ENCODE measurements around the gene POLD4.
"Not testable (repeated sequence)": the region's sequence is repeated elsewhere in the genome, so short reads cannot be mapped to it uniquely, and the experiment has no call there.

POLD4 gene

DNA sequence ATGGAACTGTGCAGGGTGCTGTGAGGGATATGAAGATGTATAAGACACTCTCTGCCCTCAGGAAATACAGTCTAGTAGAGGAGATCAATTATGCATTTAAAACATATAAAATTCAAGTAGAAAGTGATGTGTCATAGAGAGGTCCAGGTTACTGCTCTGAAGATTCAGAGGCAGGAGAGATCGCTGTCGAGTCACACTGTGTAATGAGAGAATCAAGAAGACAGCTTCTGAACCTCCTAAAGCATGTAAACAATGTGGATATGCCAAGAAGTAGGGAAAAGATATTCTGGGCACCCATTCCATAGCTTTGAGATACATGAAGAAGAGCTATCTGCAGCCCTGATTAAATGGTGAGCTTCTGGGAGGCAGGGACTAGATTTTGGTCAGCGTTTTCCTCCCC lies 33.3 kb downstream of the POLD4 start:
- H3K27ac ChIP-seq (ENCODE audit: low read depth, low read length), result no peak overlapping the region
- no peaks in the 10 kb centered on the region for H3K4me1 ChIP-seq (ENCODE audit: insufficient read depth, low read length)
- no peaks in the 10 kb centered on the region for H3K36me3 ChIP-seq (ENCODE audit: insufficient read depth, low read length)
- H3K9ac ChIP-seq (ENCODE audit: low read depth, low read length), result no peak overlapping the region
- H3K4me3 ChIP-seq (ENCODE audit: low read length), result no peak overlapping the region
- peaks cover 32% of the 10 kb centered on the region for H3K27me3 ChIP-seq (ENCODE audit: insufficient read depth, low read length)
- WGBS, result 83% methylated on average over 3 of the region's 3 CpGs
- H3K9me3 ChIP-seq (ENCODE audit: insufficient read depth, low read depth, low read length), result no peaks in the 10 kb centered on the region

DNA sequence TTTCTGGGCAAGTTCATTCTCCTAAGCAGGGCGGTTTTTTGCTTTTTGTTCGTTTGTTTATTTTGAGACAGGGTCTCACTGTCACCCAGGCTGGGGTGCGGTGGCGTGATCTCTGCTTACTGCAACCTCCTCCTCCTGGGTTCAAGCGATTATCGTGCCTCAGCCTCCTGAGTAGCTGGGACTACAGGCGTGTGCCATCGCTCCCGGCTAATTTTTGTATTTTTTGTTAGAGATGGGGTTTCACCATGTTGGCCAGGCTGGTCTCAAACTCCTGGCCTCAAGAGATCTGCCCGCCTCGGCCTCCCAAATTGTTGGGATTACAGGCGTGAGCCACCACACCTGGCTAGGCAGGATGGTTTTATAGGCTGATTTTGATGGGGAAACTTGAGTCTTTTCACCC lies 34.5 kb downstream of the POLD4 start:
- H3K9ac ChIP-seq (ENCODE audit: low read depth, low read length), result not testable (repeated sequence)

DNA sequence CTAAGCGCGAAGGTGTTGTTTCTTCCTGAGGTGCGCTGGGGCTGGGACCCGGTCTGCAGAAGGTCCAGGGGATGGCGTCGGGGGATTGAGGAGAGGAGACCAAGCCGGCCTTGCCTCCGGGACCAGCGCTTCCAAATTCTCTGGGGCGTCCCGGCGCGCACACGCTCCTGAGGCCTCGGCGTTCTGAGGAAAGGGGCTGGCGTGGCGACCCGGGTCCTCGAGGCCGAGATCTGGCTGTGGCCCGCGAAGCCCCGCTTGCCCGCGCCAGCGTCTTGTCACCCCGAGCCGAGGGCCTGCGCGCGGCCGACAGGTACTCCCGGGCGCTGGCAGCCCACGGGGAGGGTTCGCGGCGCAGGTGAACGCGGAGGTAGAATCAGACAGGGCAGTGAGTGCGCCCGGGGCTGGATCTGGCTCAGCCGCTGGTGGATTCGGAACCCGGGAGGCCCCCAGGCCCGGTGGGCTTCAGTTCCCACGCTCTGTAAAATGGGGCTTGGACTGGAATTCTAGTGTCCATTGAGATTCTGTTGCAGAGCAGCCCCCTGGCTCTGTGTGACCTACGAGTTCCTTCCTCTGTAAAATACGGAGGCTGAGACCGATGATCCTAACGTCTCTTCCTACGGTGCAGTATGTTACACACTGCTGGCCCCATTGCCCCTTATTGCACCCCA lies 35.3 kb downstream of the POLD4 start:
- Histone ChIP-seq H3K9ac (ENCODE audit: low read depth, low read length) (0 out of 2 replicates have a peak overlapping the region, but pooled peaks have one; percentile 10), H3K4me3 (ENCODE audit: low read length) (peak overlapping the region; percentile 68), H3K27ac (ENCODE audit: low read depth, low read length) (no peak overlapping the region), H3K9me3 (ENCODE audit: insufficient read depth, low read depth, low read length) (no peaks in the 10 kb centered on the region), H3K36me3 (ENCODE audit: insufficient read depth, low read length) (no peaks in the 10 kb centered on the region), H3K4me1 (ENCODE audit: insufficient read depth, low read length) (no peaks in the 10 kb centered on the region), H3K27me3 (ENCODE audit: insufficient read depth, low read length) (peaks cover 32% of the 10 kb centered on the region)
- WGBS, result 4% methylated on average over 53 of the region's 53 CpGs

More for the DNA sequence above, 34.5 kb downstream of the POLD4 start:
- H3K36me3 ChIP-seq (ENCODE audit: insufficient read depth, low read length); H3K9me3 ChIP-seq (ENCODE audit: insufficient read depth, low read depth, low read length); H3K4me1 ChIP-seq (ENCODE audit: insufficient read depth, low read length); H3K4me3 ChIP-seq (ENCODE audit: low read length); H3K27ac ChIP-seq (ENCODE audit: low read depth, low read length): not testable (repeated sequence)
- peaks cover 32% of the 10 kb centered on the region for H3K27me3 ChIP-seq (ENCODE audit: insufficient read depth, low read length)
- WGBS, result 91% methylated on average over 12 of the region's 12 CpGs

DNA sequence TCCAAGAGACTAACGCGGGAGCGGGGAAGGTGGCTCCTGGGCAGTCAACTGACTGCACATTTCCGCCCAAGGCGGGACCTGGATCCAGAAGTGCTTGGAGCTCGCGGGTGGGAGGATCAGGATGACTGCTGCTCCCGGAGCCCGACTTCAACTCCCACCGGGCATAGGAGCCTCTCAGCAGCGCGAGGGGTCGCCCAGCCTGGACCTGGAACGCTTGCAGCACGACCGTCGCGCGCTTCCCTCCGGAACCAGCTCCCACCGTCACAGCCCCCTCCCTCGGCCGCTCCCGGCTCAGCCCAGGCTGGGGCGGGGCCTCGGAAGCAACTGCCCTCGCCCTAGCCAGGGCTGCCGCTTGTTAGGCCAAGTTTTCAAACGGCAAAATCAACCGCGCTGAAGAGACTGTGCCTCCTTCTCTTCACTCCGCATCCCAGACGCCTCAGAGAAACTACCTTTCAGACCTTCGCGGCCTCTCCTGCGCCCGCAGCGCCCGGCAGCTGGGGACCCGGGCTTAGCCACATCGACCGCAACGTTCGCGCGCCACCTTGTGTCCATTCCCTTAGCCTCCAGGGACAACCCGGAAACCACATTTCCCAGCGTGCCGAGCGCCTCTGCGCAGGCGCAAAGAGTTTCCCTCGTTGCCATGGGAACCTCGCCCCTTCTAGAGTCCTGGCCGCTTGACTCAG lies 36.0 kb downstream of the POLD4 start:
- H3K27me3 ChIP-seq (ENCODE audit: insufficient read depth, low read length), result peaks cover 32% of the 10 kb centered on the region
- H3K9me3 ChIP-seq (ENCODE audit: insufficient read depth, low read depth, low read length), result no peaks in the 10 kb centered on the region
- peak overlapping the region; percentile 52 for H3K9ac ChIP-seq (ENCODE audit: low read depth, low read length)
- no peaks in the 10 kb centered on the region for H3K4me1 ChIP-seq (ENCODE audit: insufficient read depth, low read length)
- H3K36me3 ChIP-seq (ENCODE audit: insufficient read depth, low read length), result no peaks in the 10 kb centered on the region
- H3K27ac ChIP-seq (ENCODE audit: low read depth, low read length), result peak overlapping the region; percentile 58
- under 1% methylated on average over 55 of the region's 55 CpGs for WGBS
- H3K4me3 ChIP-seq (ENCODE audit: low read length), result peak overlapping the region; percentile 68

DNA sequence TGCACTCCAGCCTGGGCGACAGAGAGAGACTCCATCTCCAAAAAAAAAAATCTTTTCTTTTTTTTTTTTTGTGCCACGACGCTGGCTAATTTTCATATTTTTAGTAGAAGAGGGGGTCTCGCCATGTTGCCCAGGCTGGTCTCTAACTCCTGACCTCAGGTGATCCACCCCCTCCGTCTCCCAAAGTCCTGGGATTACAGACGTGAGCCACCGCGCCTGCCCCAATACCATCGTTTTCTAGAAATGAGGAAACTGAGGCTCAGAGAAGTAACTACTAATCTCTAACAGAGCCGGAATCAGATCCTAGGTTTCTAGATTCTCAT lies 36.5 kb downstream of the POLD4 start:
- Histone ChIP-seq H3K27ac (ENCODE audit: low read depth, low read length) (peak overlapping the region; percentile 58), H3K9me3 (ENCODE audit: insufficient read depth, low read depth, low read length) (no peaks in the 10 kb centered on the region), H3K9ac (ENCODE audit: low read depth, low read length) (peak overlapping the region; percentile 52), H3K4me1 (ENCODE audit: insufficient read depth, low read length) (no peaks in the 10 kb centered on the region), H3K4me3 (ENCODE audit: low read length) (peak overlapping the region; percentile 68), H3K36me3 (ENCODE audit: insufficient read depth, low read length) (no peaks in the 10 kb centered on the region), H3K27me3 (ENCODE audit: insufficient read depth, low read length) (peaks cover 32% of the 10 kb centered on the region)
- WGBS, result 2% methylated on average over 10 of the region's 10 CpGs

DNA sequence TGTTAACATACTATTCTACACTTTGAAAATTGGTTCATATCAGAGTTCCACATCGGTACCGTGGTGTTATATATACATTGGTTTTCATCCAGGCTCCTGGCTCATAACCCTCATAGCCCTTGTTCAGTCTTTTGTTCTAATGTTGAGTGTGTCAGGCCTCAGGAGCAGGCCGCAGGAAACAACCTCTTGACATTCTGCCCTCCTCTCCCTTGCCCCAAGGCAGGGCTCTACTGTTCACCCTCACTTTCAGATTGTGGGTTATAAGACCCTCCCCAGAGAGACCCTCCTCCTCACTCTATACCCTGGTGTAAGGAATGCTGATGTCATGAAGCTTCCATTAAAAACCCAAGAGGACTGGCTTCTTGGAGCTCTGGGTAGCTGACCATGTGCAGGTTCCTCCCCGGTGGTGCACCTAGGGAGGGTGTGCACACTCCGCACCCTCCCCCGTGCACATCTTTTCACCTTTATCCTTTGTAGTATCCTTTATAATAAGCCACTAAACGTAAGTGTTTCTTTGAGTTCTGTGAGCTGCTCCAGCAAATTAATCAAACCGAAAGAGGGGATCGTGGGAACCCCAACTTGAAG lies 37.9 kb downstream of the POLD4 start:
- H3K4me1 ChIP-seq (ENCODE audit: insufficient read depth, low read length), result no peaks in the 10 kb centered on the region
- H3K9ac ChIP-seq (ENCODE audit: low read depth, low read length), result no peak overlapping the region
- no peaks in the 10 kb centered on the region for H3K36me3 ChIP-seq (ENCODE audit: insufficient read depth, low read length)
- H3K4me3 ChIP-seq (ENCODE audit: low read length), result no peak overlapping the region
- H3K9me3 ChIP-seq (ENCODE audit: insufficient read depth, low read depth, low read length), result no peaks in the 10 kb centered on the region
- 89% methylated on average over 9 of the region's 9 CpGs for WGBS
- H3K27me3 ChIP-seq (ENCODE audit: insufficient read depth, low read length), result peaks cover 26% of the 10 kb centered on the region
- H3K27ac ChIP-seq (ENCODE audit: low read depth, low read length), result no peak overlapping the region

DNA sequence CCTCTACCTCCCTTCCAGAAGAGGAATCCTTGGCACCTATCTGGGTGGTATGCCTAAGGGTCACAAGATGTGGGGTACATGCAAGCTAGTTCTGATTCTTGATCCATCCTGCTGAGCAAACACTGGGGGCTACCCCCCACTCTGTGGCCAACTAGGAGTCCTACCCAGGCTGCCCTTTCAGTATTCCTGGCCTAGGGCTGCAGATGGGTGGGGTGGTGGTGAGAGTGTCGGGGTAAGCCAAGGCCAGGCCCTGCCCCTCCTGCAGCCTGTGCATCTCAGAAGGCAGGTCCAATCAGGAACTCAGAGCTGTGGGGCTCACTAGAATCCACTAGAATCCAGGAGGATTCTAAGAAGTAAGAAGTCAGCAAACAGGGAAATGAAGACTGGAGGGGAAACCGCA lies 39.1 kb downstream of the POLD4 start:
- 92% methylated on average over 2 of the region's 2 CpGs for WGBS
- Histone ChIP-seq H3K9me3 (ENCODE audit: insufficient read depth, low read depth, low read length) (no peaks in the 10 kb centered on the region), H3K27ac (ENCODE audit: low read depth, low read length) (no peak overlapping the region), H3K4me3 (ENCODE audit: low read length) (no peak overlapping the region), H3K36me3 (ENCODE audit: insufficient read depth, low read length) (0 out of 2 replicates have a peak, but pooled peaks cover 4% of the 10 kb centered on the region), H3K4me1 (ENCODE audit: insufficient read depth, low read length) (no peaks in the 10 kb centered on the region), H3K9ac (ENCODE audit: low read depth, low read length) (no peak overlapping the region), H3K27me3 (ENCODE audit: insufficient read depth, low read length) (peaks cover 15% of the 10 kb centered on the region)

DNA sequence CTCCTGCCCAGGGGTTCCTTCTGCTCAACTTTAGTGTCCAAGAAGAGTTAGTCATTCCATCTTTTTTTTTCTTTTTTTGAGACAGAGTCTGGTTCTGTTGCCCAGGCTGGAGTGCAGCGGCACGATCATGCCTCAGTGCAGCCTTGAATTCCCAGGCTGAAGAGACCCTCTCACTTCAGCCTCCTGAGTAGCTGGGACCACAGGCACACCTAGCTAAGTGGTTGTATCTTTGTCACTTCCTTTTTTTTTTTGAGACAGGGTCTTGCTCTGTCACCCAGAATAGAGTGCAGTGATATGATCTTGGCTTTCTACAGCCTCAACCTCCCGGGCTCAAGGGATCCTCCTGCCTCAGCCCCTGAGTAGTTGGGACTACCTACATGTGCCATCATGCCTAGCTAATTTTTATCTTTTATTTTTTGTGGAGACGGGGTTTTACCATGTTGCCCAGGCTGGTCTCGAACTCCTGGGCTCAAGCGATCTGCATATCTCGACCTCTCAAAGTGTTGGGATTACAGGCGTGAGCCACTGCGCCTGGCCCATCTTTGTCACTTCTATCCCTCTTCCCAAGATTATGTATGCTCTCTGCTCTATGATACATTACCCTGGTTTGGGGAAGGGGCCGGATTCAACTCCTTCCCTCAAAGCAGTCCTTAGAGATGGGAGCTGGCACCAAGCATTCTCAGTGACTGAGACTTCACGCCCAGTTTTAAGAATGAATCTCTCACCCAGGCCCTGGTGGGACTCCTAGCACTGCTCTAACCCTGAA lies 40.0 kb downstream of the POLD4 start:
- Histone ChIP-seq H3K4me1 (ENCODE audit: insufficient read depth, low read length) (no peaks in the 10 kb centered on the region), H3K9me3 (ENCODE audit: insufficient read depth, low read depth, low read length) (no peaks in the 10 kb centered on the region), H3K27me3 (ENCODE audit: insufficient read depth, low read length) (peaks cover 6% of the 10 kb centered on the region), H3K36me3 (ENCODE audit: insufficient read depth, low read length) (0 out of 2 replicates have a peak, but pooled peaks cover 4% of the 10 kb centered on the region), H3K9ac (ENCODE audit: low read depth, low read length) (no peak overlapping the region), H3K4me3 (ENCODE audit: low read length) (no peak overlapping the region), H3K27ac (ENCODE audit: low read depth, low read length) (no peak overlapping the region)
- 91% methylated on average over 11 of the region's 11 CpGs for whole genome bisulfite sequencing

DNA sequence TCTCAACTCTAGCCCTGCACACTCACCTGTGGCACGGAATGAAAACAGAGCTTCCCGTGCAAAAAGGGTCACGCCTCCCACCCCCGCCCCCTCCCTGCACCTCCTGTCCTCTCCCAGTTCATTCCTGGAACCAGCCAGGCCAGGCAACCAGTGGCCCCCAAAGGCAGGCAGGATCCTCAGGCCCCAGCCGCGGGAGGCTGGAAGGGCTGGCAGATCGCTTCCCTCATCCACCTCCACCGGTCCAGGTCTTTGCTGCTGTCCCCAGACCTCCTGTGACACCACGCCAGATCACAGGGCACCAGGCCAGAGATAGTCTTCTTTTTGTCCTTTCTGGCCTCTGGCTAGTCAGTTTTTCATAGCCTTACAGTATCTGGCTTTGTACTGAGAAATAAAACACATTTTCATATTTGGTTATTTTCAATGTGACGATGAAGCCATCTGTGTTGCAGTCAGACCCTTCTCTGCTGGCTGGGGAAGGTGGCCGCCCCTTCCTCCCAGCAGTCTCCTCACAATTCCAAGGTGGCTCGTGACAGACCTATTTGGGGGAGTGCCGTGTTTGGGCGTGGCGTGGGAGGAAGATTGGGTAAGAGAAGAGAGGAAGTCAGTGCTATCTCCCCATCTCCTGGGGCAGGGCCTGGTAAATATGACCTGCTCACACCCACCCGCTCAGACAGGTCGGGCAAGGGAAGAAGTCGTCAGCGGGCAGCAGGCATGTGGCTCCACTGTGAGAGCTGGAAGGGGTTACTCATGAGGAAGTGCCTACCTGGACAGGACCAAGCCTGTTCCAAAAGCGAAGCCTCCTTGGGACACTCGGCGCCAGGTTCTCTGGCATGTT lies 40.9 kb downstream of the POLD4 start:
- WGBS, result 89% methylated on average over 22 of the region's 22 CpGs
- no peak overlapping the region for H3K9ac ChIP-seq (ENCODE audit: low read depth, low read length)
- H3K9me3 ChIP-seq (ENCODE audit: insufficient read depth, low read depth, low read length), result no peaks in the 10 kb centered on the region

DNA sequence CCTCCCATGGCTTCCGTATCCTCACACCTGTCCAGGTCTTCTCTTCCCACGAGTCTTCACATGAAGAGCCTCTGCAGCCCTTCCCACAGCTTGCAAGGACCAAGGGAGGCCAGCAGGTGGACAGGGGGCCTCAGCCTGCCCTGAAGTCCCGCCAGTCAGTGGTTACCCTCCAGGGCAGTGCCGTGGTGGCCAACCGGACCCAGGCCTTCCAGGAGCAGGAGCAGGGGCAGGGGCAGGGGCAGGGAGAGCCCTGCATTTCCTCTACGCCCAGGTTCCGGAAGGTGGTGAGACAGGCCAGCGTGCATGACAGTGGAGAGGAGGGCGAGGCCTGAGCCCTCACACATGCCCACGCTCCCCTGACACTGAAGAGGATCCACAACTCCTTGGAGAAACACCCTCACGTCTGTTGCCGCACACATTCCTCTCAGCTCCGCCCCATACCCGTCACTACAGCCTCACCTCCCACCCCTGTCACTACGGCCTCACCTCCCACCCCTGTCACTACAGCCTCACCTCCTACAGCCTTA lies 41.7 kb downstream of the POLD4 start:
- Histone ChIP-seq H3K4me1 (ENCODE audit: insufficient read depth, low read length) (no peaks in the 10 kb centered on the region), H3K9ac (ENCODE audit: low read depth, low read length) (no peak overlapping the region), H3K36me3 (ENCODE audit: insufficient read depth, low read length) (0 out of 2 replicates have a peak, but pooled peaks cover 4% of the 10 kb centered on the region), H3K9me3 (ENCODE audit: insufficient read depth, low read depth, low read length) (no peaks in the 10 kb centered on the region), H3K27ac (ENCODE audit: low read depth, low read length) (no peak overlapping the region), H3K27me3 (ENCODE audit: insufficient read depth, low read length) (no peaks in the 10 kb centered on the region), H3K4me3 (ENCODE audit: low read length) (no peak overlapping the region)
- 90% methylated on average over 15 of the region's 15 CpGs for WGBS

More for the DNA sequence above, 40.9 kb downstream of the POLD4 start:
- Histone ChIP-seq H3K4me1 (ENCODE audit: insufficient read depth, low read length) (no peaks in the 10 kb centered on the region), H3K27ac (ENCODE audit: low read depth, low read length) (no peak overlapping the region), H3K4me3 (ENCODE audit: low read length) (no peak overlapping the region), H3K36me3 (ENCODE audit: insufficient read depth, low read length) (0 out of 2 replicates have a peak, but pooled peaks cover 4% of the 10 kb centered on the region), H3K27me3 (ENCODE audit: insufficient read depth, low read length) (no peaks in the 10 kb centered on the region)

All from HUES64 (cell line).